Esophagus mucosa (tissue), 1 donor: Measurements from ENCODE around the gene HOXC9. TPM values are rescaled to one million over a fixed set of nuclear protein-coding genes. Genes with fewer than 3 reads are reported as not detected.
A peak's percentile ranks its signal among the peaks of the same experiment; 100 is the strongest.

Source experiments
- ATAC-seq: fragments of 200-7000 bp; cut with Tn5 transposase; one replicate; pipeline ENCODE4 v1.9.1; 2020
- total RNA-seq: library from RNA; stranded (reverse); gene quantifications from one replicate; pipeline ENCODE4 v1.2.4, GENCODE V29; 2023
- donor health status: DM: yes; HTN: yes; CAD: no.

Gene HOXC9
- total RNA-seq, 1 donor from 2014 or later = 1.2 TPM

DNA sequence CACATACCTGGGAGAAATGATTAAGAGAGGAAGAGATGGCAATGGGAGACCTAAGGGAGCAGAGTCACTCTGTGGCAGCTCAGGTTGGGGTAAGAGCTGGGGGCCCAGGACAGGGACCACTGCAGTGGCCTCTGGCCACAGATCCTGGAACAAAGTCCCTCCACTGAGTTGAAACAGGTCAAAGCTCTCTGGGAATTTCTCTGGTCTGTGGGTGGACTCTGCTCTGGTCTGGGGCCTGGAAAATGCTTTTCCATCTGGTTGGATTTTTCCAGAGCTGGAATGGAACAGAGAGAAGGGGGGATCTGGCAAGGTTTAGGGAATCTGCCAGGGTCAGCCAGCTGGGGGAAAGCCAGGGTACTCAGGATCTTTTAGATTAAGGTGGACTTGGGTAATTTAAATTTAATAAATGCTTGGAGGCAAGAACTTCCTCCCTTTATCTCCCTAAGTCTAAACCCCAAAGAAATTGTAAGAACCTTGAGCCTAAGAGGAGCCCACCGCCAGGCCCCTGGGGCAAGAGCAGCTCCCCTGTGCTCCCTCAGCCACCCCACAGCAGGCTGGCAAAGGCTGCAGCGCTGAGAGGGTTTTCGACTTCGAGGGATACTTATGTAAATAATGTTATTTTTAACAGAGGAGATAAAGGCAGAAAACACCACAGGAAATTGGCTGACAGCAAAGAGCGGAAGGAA, 11.3 kb upstream of the HOXC9 start:
- ATAC-seq = no peak

DNA sequence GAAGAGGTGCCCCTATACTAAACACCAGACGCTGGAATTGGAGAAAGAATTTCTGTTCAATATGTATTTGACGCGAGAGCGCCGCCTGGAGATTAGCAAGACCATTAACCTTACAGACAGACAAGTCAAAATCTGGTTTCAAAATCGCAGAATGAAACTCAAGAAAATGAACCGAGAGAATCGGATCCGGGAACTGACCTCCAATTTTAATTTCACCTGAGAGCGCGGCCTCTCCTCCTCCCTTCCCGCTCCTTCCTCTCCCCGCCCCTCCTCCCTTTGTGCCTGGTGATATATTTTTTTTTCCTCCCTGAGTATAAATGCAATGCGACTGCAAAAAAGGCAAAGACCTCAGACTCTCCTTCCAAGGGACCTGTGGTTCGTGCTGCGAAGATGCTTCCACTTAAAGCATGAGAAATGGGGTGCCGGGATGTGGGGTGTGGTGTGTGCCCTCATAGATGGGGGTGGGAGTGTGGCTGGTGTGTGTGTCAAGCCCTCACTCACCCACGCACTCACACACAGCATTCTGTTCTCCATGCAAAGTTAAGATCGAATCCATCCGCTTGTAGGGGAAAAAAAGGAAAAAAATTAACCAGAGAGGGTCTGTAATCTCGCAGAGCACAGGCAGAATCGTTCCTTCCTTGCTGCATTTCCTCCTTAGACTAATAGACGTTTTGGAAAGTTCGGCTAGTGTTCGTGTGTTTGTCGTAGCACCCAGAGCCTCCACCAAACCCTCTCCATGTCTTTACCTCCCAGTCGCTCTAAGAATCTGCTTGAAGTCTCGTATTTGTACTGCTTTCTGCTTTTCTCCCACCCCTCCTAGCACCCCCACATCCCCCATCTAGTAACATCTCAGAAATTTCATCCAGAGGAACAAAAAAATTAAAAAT, 10.5 kb upstream of the HOXC9 start:
- ATAC-seq = no peak

DNA sequence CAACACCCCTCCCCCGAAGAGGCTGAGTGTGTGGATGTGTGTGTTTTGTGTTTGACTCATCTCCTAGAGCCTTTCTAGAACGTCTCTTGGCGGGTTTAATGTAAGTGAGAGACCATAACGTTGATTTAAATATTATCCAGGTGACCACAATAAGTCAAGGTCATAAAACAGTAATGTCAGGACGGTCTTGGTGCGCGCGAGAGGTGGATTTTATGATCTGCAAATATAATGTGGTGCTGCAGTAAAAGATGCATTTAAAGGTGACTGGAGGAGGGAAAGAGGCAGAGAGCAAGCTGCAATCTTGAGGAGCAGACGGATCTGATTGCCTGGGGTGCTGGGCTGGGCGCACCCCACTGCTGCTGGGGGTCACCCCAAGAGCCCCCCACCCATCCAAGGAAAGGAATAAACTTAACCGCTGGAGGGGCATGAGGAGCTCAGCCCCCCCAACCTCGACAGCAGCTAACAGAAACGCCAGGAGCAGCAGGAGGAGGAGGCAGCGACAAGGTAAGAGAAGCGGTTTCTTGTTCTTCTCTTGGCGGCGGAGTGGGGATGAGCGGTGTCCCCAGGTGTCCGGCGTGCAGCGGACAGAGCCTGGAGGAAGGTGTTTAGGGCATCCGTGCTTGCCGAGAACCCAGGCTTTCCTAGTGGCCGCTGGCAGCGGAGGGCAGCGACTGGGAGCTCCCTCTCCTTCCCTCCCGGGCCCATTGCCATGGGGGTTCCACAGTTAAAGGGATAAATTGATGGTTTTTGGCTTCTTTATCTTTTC, 9.5 kb upstream of the HOXC9 start:
- ATAC-seq = no peak

DNA sequence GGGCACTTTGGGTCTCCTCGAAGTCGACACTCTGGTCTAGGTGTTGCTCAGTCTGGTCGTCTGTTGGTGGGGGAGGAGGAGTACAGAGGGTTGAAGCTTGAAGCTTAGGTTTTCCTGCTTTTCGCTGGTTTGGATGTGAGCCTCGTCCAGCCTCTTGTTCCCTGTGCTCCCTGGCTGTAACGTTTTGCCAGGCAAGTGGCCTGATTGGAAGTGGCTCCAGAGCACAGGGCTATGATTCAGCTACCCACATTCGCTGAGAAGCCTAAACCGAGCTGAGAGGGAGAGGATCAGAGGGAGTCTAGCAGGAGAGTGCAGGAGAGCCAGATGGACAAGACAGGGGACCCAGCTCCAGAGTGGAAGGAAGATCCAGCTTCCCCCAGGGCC, 8.9 kb upstream of the HOXC9 start:
- no peak for ATAC-seq

DNA sequence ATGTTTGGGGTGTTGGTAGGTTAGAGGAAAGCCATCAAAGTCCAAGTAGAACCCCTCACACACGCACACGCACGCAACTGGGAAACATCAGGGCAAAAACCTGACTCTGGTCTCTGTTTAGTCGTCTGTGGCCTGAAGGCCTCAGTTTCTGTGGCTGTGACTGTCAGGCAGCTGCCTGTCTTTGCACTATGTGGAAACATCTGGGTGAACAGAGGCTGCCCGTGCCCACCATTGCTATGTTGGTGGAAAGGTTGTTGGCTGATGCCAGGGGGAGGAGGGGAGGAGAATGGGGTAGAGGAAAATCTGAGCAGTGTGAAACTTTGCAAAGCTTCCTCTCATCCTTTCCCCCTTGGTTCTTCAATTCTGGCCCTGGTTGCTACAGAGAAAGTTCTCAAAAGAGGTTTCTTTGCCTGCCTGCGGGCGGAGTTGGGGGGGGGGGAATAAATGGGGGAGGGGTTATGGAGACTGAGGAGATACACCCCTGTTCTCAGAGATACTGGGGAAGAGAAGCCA, 7.5 kb upstream of the HOXC9 start:
- no peak for ATAC-seq

DNA sequence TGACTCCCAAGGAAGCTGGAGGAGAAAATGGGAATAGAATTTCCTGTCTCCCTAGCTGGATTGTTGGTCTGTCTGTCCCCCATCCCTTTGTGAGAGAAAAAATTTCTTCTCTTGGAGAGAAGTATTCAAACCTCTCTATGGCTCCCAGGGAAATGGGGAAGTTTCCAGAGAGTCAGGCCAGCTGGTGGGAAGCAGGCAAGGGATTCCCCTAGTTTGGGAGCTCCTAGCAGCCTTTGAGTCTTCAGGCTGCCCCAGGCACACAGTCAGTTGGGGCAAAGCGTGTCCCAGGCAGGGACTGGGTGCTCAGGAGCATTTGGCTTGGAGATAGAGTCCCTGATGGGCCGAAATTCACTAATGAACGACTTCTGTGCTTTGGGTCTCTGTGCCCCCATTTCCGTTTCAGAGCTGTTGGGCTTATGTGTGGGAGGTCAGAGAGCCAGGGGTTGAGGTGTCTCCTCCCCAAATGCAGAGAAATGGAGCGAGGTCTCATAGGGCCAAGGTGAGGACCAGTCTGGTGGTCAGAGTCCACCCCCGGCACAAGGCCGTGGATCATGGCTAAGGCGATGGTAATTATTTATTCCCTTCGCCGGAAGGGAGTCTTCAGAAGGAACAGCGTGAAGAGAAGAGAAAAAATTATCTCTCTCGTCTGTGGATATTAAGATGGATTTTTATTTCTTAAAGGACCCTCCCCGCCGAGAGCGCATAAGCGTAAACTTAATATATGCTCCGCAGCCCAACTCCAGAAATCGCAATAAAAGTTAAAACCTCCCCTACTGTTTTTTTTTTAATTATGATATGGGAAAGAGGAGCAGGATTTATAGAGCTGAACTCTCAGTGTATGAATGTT, 6.6 kb upstream of the HOXC9 start:
- no peak for ATAC-seq

DNA sequence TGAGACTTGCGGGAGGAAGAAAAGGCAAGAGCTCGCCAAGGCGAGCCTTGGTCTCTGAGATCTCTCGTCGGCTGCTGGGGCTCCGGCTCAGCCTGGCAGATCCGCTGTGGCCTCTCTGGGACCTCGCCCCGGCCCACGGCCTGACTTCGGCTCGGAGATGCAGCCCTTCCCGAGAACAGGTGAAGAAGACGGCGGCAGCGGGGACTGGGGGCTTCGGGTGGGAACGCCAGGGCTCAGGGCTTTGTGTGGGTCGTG, 6.0 kb upstream of the HOXC9 start:
- peak; percentile 2 for ATAC-seq

DNA sequence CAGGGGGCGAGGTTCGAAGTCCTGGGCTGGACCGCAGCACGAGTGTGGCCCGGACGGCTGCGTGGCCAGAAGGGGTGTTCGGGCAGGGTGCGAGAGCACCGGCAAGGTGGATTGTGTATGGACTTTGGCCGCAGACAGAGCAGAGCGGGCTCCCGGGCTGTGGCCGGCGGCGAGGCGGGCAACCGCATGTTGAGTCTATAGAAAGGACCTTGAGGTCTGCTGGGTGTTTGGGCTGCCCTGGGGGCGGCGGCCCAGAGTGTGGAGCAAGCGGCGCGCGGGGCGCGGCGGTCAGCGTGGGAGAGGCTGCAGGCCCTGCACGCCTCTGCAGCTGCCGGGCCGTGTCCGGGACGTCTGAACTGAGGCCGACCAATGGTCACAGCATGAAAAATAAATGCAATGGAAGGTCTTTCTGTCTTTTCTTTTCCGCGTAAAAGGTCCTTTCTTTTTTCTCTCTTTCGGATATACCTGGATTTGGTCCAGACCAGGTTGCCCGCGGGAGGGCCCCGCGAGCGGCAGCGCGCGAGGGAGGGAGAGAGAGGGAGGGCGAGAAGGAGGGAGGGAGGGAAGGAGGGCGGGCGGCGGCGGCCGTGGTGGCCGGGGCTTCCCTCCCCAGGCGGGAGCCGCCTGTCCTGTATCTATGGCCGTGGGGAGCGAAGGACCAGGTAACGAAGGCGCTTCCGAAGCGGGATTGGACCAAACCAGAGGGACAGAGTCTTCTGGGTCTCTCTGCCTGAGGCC, 5.5 kb upstream of the HOXC9 start:
- peak; percentile 17 for ATAC-seq

DNA sequence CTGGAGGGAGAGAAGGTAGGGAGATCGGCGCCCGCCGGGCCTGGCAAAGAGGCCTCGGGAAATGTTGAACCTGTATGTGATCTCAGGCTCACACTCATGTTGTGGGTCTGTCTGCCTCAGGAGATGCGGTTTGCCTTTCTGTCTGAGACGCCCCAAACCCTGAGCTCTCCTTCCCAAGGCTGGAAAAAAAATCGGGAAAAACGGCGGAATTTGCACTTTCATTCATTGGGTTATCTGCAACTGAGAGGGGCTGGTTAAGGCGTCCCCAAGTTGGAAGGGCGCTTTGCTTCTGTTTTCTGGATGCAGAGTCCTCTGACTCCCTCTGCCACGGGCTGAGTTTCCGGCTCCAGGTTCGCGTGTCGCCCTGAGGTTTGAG, 5.0 kb upstream of the HOXC9 start:
- peak; percentile 11 for ATAC-seq

DNA sequence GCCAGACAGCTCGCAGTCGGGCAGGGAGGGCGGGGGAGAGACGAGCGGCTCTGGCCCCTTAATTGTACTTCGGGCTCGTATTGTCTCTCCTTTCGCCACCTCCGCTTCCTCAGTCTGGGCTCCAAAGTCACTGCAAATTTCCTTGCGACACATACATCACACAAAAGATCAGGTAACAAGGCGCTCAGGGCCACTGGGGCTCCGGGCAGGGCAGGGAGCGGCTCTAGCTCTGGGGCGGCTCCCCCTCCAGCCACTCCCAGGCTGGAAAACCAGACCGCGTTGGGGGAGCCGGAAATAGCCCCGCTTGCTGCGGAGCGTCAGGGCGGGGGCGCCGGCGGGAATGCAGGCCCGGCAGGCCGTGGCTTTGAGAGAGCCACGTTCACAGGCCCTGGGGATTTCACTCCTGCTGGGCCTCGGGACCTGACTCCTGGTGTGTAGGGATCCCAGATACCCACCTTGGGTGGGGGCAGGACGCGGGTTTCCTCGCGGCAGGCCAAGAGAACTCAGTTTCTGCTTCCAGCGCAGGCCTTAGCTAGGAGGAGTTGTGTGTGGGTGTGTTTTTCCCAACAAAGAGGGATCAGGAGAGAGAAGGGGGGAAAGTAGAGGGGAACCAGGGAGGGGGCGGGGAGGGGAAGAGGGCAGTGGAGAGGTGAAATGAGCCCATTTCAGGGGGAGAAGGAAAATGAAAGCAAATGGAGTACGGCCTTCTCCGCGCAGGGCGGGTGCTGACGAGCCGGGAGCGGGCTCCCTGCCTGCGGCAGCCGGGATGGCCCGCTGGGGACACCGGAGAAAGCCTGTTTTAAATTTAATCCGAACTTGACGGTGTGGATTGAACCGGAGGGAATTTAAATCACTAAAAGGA, 4.4 kb upstream of the HOXC9 start:
- ATAC-seq = peak; percentile 75

DNA sequence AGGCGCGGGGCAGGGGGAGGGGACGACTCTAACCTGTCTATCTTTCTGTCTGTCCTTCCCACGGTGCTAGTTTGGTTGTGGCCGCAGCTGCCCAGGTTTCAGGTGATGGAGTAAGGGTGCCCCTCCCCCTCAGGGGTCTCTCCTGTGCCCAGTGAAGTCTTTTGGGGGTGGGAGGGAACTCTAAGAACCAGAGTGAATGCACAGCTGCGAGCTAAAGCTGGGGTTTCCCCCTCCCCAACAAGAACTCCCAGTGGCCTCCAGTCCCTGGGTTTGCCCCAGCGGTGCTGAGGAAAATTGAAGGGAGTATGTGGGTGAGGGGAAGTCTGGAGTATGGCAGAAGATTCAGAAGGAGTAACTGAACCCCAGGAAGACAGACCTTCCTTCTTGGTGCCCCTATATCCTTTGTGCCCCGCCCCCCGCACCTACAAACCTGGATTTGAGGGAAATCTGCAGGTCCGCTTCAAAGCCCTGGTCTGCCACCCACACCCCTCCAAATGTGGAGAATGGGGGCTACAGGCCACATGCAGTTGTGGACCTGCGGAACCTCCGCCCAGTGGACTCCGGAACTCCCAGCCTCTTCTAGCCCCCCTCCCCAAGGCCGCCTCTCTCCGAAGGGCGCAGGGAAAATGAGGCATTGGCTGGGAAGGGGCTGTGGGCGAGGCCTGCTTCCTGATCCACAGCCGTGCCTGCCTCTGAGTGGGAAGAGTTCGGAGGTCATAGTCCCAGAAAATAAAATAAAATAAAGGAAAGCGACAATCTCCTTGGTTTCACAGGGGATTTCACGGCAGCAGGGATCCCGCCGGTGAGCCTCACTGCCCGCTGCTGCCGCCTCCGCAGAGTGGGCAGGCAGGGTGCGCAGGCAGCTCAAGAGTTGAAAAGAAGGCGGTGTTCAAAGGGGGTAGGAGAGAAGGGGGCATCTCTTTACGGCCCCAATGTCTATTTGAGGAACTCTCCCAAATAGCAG, 3.4 kb upstream of the HOXC9 start:
- ATAC-seq = no peak

DNA sequence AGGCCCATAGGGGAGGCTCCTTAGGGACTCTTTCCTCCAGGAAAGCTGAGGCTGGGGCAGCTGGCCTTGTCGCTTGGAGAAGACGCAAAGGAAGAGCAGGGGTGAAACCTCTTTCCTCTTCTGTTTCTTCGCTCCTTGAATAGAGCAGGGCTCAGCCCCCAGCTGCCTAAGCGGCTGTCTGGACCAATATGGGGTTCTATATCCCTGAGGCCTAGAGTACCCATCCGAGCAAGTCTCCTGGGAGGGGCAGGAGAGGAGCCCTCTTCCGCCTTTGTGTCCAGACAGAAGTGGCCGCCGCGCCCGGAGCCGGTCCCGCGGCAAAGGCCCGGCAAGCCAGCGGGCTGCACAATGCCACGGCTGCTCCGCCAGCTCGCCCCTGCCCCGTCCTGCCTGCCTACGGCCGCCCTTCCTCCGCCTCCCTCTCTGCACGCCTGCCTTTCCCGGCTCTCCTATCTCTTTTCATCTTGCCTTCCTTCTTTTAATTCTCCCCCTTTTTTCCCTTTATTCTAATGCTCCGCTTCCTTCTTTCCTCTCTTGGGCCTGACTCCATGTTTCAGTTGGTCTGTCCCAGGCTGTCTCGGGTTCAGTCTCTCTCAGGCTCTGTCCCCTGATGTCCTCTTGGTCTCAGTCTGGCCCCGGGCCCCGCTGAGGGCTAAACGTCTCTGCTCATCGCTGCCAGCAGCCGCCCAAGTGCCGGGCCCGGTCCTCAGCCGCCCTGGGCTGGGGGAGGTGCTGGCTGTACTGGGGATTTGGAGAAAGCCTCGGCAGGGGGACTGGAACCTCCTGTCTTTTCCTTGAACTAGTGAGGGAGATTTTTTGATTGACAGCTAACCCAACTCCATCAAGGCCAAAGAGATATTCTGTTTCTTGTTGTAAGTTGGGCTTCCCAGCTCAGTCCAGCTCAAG, 2.5 kb upstream of the HOXC9 start:
- no peak for ATAC-seq

DNA sequence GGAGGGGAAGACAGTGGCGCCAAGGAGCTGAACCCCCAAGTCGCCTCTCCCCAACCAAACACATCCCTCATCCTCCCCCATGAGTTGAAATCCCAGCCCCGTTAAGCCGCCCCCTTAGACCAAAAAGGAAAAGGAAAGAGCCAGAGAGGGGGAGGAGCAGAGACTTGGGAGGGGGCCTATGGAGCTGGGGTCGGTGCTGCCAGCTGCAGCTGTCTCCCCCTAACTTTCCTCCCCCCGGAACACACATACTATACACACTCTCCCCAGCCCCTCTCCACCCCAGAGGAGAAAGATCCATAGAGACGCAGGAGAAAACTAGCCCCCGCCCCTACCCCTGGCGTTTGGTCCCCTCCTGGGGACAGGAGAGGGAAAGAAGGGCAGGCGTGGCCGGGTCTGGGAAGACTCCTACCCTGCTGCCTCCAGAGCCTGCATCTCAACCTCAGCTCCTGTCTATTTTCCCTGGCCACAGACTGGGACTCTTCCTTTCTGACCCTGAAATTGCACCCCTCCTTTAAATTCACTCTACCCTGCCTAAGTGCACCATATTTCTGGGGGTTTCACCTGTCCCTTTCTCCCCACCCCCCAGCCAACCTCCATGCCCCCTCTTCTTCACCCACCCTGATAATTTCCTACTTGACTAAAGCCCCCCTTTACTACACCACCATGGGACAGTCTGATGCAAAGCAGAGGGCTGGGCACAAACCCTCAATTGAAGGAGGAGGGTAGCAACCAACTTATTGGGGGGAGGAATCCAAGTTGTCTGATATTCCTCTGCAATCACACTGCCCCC, 1.7 kb upstream of the HOXC9 start:
- no peak for ATAC-seq

DNA sequence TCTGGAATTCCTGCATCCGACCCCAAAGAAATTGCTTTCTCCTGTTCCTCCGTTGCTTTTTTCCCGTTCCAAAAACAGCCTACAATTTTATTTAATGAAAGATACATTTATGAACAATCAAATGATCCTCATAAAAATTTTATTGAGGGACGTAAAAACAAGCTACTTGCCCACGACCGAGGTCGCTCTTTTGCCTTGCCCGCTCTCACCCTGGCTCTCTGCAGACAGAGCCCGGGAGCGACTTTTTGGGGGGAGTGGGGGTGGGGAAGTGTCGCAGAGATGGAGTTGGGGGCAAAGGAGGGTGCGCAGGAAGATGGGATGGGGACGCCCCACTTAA, 1.1 kb upstream of the HOXC9 start:
- no peak for ATAC-seq

DNA sequence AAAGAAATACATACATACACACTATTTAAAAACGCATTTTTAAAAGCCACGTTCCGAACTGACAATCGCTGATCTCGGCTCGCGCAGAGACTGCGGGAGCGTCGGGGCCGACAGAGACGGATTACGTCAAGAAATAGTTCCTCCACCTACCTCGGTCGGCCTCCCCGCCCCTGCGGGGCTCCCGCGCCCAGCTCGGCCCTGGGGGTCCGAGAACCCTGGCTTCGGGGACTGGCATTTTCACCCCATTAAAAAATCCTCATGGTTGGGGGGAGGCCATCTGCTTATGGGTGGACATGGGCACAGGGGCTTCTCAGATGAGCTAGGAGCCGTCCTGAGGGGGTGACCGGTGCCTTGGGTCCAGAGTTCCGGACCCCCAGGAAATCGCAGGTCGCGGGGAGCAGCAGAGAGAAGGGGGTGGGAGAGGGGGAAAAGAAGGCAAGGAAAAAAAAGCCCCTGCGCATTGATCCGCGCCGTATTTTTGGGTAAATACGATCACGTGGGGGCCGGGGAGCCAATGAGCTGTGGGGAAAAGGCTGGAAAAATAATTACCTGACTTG, 324 bp upstream of the HOXC9 start:
- peak; percentile 27 for ATAC-seq

DNA sequence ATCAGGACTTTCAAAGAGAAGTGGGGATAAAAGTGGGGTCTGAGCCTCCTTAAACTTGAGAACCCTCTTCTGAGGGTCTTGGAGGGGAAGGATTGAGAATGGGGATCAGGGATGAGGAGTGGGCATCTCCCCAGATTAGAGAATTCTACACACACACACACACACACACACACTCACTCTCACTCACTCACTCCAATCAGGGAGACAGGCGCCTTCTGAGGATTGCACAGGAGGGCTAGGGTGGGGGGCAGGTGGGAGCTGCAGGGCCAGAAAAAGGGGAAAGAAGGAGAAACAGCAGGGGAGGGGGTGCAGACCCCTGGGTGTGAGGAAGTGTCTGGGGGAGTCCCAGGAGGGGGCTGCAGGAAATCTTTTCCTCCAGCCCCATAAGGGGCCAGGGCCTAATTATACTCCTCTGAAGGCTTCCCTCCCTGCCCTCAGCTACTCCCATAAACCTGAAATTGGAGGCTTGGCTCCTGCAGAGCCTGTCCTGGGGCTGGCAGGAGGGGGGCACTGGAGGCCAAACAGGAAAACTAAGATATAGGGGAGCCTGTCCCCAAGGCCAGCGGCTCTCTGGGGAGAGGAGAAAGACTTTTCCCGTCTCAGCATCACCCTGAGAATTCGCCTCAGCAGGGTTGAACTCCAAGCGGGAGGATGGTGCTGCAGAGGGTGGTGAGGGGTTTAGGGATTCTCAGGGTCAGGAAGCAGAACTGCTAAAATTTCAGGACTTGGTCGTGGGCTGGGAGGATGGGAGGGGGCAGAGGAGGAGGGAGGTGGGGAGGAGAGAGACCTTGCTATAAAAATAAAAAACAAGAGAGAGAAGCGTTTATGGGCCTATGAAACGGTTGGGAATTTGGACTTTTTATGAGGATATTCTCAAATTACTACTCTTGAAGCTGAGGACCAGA, 1.6 kb downstream of the HOXC9 start:
- ATAC-seq = no peak
